ENCODE results near the gene BGLAP. TPM values are rescaled to one million over a fixed set of nuclear protein-coding genes. Genes with fewer than 3 reads are reported as not detected.
A peak's percentile ranks its signal among the peaks of the same experiment; 100 is the strongest.
"Not testable (repeated sequence)": the region's sequence is repeated elsewhere in the genome, so short reads cannot be mapped to it uniquely, and the experiment has no call there.

BGLAP gene
- total RNA-seq = 1 to 10 TPM; 1.1 to 1.2 TPM
- long read RNA-seq, partial matches to known transcripts = 1 of 1 reads
- long read RNA-seq, other reads (novel, unspliced or antisense) = 0 of 1 reads

DNA sequence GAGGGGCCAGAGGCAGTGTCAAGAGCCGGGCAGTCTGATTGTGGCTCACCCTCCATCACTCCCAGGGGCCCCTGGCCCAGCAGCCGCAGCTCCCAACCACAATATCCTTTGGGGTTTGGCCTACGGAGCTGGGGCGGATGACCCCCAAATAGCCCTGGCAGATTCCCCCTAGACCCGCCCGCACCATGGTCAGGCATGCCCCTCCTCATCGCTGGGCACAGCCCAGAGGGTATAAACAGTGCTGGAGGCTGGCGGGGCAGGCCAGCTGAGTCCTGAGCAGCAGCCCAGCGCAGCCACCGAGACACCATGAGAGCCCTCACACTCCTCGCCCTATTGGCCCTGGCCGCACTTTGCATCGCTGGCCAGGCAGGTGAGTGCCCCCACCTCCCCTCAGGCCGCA, at the start of gene BGLAP:
TSS of gene BGLAP (plus strand) at position 259 of the 400 bp plus-strand sequence. CDS start at position 307, 48 bp downstream.
- intact Hi-C loops (cut with DNase I, micrococcal nuclease) = no loop called here
- DNase-seq (no peak), ATAC-seq (no peak)

DNA sequence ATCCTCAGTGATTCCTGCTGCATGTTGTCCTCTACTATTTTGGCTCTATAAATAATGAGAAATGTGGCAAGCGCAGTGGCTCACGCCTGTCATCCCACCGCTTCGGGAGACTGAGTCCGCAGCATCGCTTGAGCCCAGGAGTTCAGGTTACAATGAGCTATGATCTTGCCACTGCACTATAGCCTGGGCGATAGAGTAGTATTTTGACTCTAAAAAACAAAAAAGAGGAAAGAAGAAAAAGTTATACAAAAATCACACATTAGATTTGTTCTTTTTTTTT, 48.8 kb upstream of the BGLAP start:
- intact Hi-C loops (cut with DNase I, micrococcal nuclease) = no loop called here
- ATAC-seq (no peak), DNase-seq (no peak)

DNA sequence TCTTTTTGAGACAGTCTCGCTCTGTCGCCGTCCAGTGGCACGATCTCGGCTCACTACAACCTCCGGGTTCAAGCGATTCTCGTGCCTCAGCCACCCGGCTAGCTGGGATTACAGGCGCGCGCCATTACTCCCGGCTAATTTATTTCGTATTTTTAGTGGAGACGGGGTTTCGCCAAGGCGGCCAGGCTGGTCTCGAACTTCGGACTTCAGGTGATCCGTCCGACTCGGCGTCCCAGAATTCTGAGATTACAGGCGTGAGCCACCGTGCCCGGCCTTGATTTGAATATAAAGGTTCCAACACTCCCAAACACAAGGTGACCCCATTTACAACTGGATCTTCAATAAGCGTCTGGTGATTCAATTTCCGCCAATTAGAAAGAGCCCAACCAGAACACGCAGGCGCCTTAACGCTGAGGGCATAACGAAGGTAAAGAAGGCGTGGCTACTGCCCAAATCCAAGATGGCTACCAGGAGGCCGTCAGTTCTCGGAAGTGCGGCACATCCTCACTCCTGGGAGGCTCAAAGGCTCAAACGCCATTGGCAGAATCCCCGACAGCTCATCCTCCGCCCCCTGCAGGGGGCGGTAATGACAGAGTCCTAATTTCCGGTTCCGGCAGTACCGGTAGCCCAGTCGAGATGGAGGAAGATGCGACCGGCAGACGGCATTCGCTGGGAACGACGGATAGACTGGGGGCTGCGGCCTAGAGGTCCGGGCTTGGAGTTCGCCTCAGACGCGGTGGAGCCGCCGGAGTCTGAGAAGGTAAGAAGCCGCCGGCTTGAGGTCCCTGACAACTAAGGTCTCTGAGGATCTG, 48.3 kb upstream of the BGLAP start, which contains the start of gene SLC25A44:
TSS of gene SLC25A44 (plus strand) at position 617 of the 812 bp plus-strand sequence. CDS start 5,744 bp downstream, outside the sequence.
- ATAC-seq = peak; percentile 97
- intact Hi-C loops (cut with DNase I, micrococcal nuclease) = no loop called here
- peak; percentile 96 to 97 for DNase-seq

DNA sequence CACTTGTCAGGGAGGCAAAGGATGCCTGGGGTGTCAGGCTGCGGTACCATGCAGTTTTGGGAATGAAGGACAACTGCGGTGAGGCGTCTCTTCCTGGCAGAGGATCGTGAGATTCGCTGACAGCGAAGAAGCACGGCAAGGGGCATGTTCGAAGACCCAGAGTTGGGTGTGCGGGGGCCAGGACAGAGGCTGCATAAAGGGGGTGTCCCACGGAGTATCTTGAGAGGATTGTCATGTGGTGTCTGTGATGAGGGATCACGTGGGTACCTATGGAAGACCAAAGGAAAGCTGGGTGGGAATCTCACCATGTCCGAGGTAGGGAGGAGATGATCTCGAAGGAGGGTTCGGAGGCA, 47.7 kb upstream of the BGLAP start:
- ATAC-seq (no peak), DNase-seq (no peak)
- intact Hi-C loops (cut with DNase I, micrococcal nuclease) = no loop called here

DNA sequence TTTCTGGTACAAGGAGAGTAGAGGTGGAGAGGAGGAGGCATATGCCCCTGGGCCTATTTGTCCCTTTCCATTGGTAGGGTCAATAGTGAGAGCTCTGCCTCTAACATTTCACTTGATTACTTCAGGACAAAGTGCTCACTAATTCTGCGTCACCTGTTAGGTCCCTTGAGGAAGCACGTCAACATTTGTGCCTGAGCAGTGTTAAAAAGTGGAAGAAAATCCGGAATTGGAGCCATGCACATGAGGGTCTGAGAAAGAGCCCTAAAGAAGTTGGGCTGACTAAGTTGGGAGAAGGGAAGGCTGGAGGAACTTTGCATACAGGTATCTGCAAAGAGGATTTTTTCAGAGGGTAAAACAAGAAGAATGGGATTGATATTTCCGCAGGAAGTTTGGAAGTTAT, 46.1 kb upstream of the BGLAP start:
- intact Hi-C loops (cut with DNase I, micrococcal nuclease) = no loop called here
- DNase-seq (no peak), ATAC-seq (no peak)

DNA sequence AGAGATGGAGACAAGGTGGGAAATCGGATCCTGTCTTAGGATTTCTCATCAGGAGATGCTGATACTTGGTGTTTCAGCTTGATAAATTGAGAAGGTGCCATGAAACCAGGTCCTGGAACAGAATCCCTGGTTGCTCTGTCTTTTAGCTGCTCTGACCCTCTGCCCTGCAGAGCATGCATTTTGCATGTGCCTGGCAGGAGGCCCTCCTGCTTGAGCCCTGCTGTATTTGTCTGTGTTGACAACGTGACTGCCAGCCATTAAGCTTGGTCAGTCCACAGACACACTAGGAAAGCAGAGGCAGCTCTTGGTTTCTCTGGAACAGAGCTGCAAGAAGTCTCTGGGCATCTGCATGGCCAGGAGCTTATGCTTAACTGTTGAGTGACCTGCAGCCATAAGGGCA, 45.5 kb upstream of the BGLAP start:
- ATAC-seq (no peak), DNase-seq (no peak)
- intact Hi-C loops (cut with DNase I, micrococcal nuclease) = no loop called here

DNA sequence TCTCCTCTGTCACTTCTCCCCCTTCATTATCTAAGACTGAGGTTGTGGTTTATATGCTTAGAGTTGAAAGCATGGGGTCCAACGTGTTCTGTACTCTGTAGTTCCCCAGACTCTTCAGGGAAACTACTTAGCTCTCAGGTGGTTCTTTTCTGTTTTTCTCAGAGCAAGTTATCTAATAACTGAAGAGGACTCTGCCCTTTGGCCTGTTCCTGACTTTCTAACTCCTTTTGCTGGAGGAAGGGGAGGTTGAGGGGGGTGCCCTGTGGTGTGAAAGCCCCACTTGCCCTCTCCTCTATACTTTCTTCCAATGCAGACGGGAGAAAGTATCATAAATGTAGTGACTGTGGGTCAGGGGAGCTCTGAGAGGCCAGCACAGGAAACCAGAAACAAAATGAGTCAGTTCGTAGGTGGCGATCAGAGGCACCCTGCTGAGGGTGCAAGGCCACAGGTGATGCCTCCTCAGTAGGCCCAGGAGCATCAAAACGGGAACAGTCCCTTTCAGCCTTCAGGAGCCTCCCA, 43.1 kb upstream of the BGLAP start:
- ATAC-seq = no peak
- intact Hi-C loops (cut with DNase I, micrococcal nuclease) = no loop called here
- DNase-seq = no peak

DNA sequence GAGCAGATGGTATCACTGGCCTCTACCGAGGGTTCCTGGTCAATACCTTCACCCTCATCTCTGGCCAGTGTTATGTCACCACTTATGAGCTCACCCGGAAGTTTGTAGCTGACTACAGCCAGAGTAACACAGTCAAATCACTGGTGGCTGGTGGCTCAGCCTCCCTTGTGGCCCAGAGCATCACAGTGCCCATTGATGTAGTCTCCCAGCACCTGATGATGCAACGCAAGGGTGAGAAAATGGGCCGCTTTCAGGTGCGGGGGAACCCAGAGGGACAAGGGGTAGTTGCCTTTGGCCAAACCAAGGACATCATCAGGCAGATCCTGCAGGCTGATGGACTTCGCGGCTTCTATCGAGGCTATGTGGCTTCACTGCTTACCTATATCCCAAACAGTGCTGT, 41.9 kb upstream of the BGLAP start:
- no peak for ATAC-seq
- intact Hi-C loops (cut with DNase I, micrococcal nuclease) = no loop called here
- no peak for DNase-seq

DNA sequence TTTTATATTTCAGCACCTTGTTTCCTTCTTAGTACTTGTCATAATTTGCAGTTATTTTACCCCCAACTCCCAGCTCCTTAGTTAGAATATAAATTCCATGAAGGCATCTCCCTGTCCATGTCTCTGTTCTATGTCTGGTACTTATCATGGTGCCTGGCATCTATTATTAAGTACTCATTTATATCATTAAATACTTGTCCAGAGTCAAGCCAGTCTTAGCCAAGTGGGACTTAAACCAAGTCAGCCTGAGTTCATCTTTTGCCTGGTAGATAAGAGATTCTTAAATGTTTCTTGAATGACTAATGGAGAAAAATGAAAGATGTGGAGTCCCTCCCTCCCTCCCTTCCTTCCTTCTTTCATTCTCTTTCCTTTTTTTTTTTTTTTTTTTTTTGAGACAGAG, 38.7 kb upstream of the BGLAP start:
- intact Hi-C loops (cut with DNase I, micrococcal nuclease) = no loop called here
- ATAC-seq = no peak
- DNase-seq = no peak

DNA sequence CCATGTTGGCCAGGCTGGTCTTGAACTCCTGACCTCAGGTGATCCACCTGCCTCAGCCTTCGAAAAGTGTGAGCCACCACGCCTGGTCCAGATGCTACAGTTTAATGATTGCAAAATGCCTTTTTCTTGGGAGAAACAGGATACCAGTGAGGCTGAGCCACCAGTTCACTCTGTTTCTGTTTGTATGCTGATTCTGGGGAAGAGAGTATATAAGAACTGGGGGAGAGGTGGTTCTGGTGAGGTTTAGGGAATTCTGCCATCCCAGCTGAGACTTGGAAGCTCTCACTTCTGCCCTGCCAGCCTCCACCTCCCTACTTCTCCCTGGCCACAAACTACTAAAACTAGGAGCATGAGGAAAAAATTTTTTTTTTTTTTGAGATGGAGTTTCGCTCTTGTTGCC, 37.3 kb upstream of the BGLAP start:
- ATAC-seq = no peak
- intact Hi-C loops (cut with DNase I, micrococcal nuclease) = no loop called here

DNA sequence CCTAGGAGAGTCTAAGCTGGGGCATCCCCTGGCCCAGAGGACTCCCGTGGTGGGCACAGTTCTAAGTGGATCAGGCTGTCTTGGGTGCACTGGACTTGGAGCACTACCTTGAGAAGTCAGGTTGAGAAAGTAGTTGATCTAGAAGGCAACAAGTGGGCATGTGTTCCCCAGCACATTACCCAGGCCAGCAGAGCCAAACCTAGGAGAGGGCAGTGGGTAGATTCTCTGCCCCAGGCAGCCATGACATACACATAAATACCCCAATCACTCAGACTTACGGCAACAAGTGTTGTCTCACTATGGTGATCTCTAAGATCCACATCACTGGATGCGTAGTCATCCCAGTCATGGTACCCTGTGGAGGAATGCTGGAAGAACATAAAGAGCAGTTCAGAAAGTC, 30.7 kb upstream of the BGLAP start:
- intact Hi-C loops (cut with DNase I, micrococcal nuclease) = no loop called here

More for the DNA sequence above, 37.3 kb upstream of the BGLAP start:
- no peak for DNase-seq

DNA sequence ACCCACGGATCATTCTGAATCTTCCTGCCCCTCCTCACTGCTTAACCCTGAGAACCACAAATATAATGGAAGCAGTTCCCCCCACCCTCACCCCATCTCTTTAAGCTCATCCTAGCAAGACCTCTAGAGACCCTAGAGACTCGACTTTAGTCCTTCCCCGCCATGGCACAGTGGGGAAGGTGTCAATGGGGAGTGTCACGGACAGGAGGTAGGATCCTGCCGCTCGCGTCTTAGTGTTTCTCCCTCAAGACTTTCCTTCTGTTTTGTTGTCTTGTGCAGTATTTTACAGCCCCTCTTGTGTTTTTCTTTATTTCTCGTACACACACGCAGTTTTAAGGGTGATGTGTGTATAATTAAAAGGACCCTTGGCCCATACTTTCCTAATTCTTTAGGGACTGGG, 29.9 kb upstream of the BGLAP start:
- ATAC-seq = no peak
- no peak for DNase-seq
- intact Hi-C loops (cut with DNase I, micrococcal nuclease) = no loop called here

More for the DNA sequence above, 30.7 kb upstream of the BGLAP start:
- ATAC-seq = no peak
- DNase-seq = no peak

DNA sequence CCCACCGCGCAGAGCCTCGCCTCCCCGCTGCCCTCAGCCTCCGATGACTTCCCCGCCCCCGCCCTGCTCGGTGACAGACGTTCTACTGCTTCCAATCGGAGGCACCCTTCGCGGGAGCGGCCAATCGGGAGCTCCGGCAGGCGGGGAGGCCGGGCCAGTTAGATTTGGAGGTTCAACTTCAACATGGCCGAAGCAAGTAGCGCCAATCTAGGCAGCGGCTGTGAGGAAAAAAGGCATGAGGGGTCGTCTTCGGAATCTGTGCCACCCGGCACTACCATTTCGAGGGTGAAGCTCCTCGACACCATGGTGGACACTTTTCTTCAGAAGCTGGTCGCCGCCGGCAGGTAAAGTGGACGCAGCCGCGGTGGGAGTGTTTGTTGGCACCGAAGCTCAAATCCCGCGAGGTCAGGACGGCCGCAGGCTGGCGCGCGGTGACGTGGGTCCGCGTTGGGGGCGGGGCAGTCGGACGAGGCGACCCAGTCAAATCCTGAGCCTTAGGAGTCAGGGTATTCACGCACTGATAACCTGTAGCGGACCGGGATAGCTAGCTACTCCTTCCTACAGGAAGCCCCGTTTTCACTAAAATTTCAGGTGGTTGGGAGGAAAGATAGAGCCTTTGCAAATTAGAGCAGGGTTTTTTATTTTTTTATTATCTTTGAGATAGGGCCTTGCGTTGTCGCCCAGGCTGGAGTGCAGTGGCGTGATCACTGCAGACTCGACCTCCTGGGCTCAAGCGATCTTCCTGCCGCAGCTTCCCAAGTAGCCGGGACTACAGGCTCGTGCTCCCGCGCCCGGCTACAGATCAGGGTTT, 28.9 kb upstream of the BGLAP start, which contains the start of gene PMF1:
TSS of gene PMF1 (plus strand) at position 175 of the 811 bp plus-strand sequence. CDS start at position 184, 9 bp downstream.
- ATAC-seq = peak; percentile 96
- DNase-seq = peak; percentile 98
- intact Hi-C loops (cut with DNase I, micrococcal nuclease) = no loop called here

DNA sequence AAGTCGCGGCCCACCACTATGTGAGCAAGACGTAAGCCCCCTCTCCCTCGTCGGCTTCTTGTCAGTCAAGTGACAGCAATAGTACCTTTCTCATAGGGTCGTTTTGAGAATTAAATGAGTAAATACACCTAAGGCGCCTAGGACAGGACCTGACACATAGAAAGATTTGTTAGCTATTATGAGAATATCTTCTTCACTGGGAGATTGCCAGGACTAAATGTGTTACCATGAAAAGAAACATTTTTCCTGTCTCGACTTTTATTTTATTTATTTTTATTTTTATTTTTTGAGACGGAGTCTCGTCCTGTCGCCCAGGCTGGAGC, 28.4 kb upstream of the BGLAP start:
- ATAC-seq (no peak), DNase-seq (no peak)
- intact Hi-C loops (cut with DNase I, micrococcal nuclease) = no loop called here

DNA sequence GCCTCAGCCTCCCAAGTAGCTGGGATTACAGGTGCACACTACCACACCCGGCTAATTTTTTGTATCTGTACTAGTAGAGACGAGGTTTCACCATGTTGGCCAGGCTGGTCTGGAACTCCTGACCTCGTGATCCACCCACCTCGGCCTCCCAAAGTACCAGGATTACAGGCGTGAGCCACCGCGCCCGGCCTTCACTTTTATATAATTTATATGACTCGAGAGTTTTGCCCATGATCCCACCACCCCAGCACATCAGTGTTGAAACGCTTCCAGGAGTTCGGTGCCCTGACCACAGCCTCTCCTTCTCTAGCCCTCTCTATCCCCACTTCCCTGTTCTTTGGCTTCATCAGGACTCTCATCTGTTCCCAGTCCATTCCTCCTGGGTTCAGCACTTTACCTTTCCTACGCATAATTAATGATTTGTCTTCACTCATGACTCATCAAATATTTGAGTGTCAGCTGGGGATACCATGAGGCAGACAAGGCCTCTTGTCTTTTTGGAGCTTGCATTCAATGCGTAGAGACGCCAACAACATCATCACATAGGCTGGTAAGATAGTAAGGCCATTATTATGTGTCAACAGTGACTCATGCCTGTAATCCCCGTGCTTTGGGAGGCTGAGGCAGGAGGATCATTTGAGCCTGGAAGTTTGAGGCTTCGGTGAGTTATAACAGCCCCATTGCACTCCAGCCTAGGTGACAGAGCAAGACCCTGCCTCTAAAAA, 27.8 kb upstream of the BGLAP start:
- ATAC-seq (no peak), DNase-seq (no peak)
- intact Hi-C loops (cut with DNase I, micrococcal nuclease) = no loop called here

DNA sequence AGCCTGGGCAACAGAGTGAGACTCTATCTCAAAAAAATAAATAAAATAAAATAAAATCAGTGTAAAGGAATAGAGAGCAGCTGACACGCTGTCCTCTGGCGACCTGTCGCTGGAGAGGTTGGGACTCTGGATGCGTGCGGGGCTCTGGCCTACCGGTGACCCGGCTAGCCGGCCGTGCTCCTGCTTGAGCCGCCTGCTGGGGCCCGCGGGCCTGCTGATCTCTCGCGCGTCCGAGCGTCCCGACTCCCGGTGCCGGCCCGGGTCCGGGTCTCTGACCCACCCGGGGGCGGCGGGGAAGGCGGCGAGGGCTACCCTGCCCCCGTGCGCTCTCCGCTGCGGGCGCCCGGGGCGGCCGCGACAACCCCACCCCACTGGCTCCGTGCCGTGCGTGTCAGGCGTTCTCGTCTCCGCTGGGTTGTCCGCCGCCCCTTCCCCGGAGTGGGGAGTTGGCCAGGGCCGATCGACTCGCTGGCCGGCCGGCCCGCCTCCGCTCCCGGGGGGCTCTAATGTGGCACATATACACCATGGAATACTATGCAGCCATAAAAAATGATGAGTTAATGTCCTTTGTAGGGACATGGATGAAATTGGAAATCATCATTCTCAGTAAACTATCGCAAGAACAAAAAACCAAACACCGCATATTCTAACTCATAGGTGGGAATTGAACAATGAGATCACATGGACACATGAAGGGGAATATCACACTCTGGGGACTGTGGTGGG, 25.5 kb upstream of the BGLAP start:
- ATAC-seq; intact Hi-C loops (cut with DNase I, micrococcal nuclease); DNase-seq: not testable (repeated sequence)

DNA sequence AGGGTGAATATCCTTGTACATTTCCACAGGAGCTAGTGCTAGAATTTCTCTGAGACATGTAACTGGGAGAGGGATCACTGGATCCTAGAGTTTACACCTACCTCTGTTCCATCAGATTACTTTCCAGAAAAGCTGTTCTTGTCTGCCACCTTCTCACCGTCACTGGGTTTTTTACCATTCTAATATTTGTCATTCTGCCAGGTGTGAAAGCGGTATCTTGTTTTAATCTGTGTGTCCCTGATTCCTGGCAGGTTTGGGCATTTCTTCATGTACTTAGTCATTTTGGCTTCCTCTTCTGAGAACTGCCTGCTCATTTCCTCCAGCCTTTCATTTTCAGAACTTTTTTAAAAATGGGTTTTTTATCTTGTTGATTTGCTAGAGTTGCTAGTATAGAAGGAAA, 24.1 kb upstream of the BGLAP start:
- no peak for ATAC-seq
- intact Hi-C loops (cut with DNase I, micrococcal nuclease) = no loop called here

DNA sequence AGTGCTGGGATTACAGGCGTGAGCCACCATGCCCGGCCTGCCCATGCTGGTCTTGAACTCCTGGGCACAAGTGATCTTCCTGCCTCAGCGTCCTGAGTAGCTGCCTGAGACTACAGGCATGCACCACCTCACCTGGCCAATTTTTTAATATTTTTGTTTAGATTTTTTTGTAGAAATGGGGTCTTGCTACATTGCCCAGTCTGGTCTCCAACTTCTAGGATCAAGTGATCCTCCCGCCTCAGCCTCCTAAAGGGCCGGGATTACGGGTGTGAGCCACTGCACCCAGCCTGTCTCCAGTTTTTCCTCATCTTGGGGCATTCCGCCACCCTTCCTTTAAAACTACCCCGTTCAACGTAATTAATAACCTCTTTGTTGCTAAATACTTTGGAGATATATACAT, 21.8 kb upstream of the BGLAP start:
- no peak for ATAC-seq
- intact Hi-C loops (cut with DNase I, micrococcal nuclease) = no loop called here
- no peak for DNase-seq

More for the DNA sequence above, 24.1 kb upstream of the BGLAP start:
- no peak for DNase-seq
